H1 (cell line): ENCODE data around the gene FAM120A. TPM values are rescaled to one million over a fixed set of nuclear protein-coding genes. Genes with fewer than 3 reads are reported as not detected.

Source experiments
- CTCF ChIA-PET: fragments of 300-600 bp; sonication (Branson Sonifier 250); formaldehyde crosslinking; loops from one replicate; lab custom pipeline; 2021; ENCODE audit not compliant: partially characterized antibody; lab: Charles Lee
- POLR2A ChIA-PET: fragments of 300-600 bp; sonication (Branson Sonifier 250); formaldehyde crosslinking; loops from one replicate; lab custom pipeline; 2021; ENCODE audit warnings: inconsistent platforms; ENCODE audit not compliant: partially characterized antibody; lab: Charles Lee
- DNase-seq, 2 experiments: peaks; one replicate each; pipeline versions ENCODE4 v3.0.0 to v3.0.0-alpha.2; 2010 to 2022; ENCODE audit warnings: low spot score in 2 of 2, low read depth in 1 of 2, mixed read lengths in 1 of 2
- FAIRE-seq: peaks from 2 replicates; lab custom pipeline; 2011; peaks lifted over from hg19 to GRCh38; lab: Jason Lieb, UNC
- H2AFZ ChIP-seq: 2 replicates; pipeline ENCODE4 v1.8.1; 2012; ENCODE audit warnings: low read length, inconsistent platforms
- H2AK5ac ChIP-seq: 2 replicates; pipeline ENCODE4 v1.6.1; 2013; ENCODE audit warnings: low read depth, low read length
- H2BK120ac ChIP-seq: replicated peaks from 2 replicates; pipeline ENCODE3; 2013; ENCODE audit warnings: low read depth, low read length, inconsistent platforms
- H2BK12ac ChIP-seq: 2 replicates; pipeline ENCODE4 v1.6.1; 2013; ENCODE audit warnings: low read depth, low read length
- H2BK15ac ChIP-seq: 2 replicates; pipeline ENCODE4 v1.6.1; 2013; ENCODE audit warnings: low read length
- H2BK20ac ChIP-seq: 2 replicates; pipeline ENCODE4 v1.6.1; 2013; ENCODE audit warnings: low read length
- H2BK5ac ChIP-seq: 2 replicates; pipeline ENCODE4 v1.6.1; 2013; ENCODE audit warnings: low read depth, low read length
- H3K14ac ChIP-seq: 2 replicates; pipeline ENCODE4 v1.6.1; 2013; ENCODE audit warnings: inconsistent platforms; ENCODE audit not compliant: insufficient read length
- H3K18ac ChIP-seq: 2 replicates; pipeline ENCODE4 v1.6.1; 2013; ENCODE audit warnings: low read length; ENCODE audit errors: extremely low read depth
- H3K23ac ChIP-seq: 2 replicates; pipeline ENCODE4 v1.6.1; 2013; ENCODE audit warnings: inconsistent platforms; ENCODE audit not compliant: insufficient read length
- H3K23me2 ChIP-seq: 2 replicates; pipeline ENCODE4 v1.6.1; 2013; ENCODE audit warnings: low read depth, low read length
- H3K27ac ChIP-seq: 2 replicates; pipeline ENCODE4 v1.6.1; 2011; ENCODE audit warnings: low read depth, low read length, inconsistent platforms
- H3K27me3 ChIP-seq, 4 experiments: replicated peaks in 1 of 4; 1 replicate in 1 of 4; 2 replicates in 3 of 4; pipeline versions ENCODE4 v1.6.1 to v1.8.1; 2011 to 2013; ENCODE audit warnings: low read length in 3 of 4, mild to moderate bottlenecking in 3 of 4, inconsistent platforms in 2 of 4, mixed read lengths in 2 of 4, moderate library complexity in 1 of 4; ENCODE audit not compliant: control insufficient read depth in 3 of 4, insufficient read depth in 3 of 4; ENCODE audit errors: extremely low read depth in 1 of 4
- H3K36me3 ChIP-seq, 4 experiments: 2 replicates each; pipeline versions ENCODE4 v1.6.1 to v1.8.1; 2011 to 2013; ENCODE audit warnings: mild to moderate bottlenecking in 4 of 4, low read length in 3 of 4, moderate library complexity in 2 of 4, control low read depth in 1 of 4, inconsistent platforms in 1 of 4; ENCODE audit not compliant: insufficient read depth in 4 of 4, control insufficient read depth in 2 of 4
- H3K4ac ChIP-seq: replicated peaks from 2 replicates; pipeline ENCODE3; 2013; ENCODE audit warnings: low read length, low read depth, mixed read lengths, inconsistent platforms; ENCODE audit not compliant: insufficient read length
- H3K4me1 ChIP-seq, 4 experiments: replicated peaks in 1 of 4; 1 replicate in 1 of 4; 2 replicates in 3 of 4; pipeline versions ENCODE4 v1.6.1 to v1.8.1; 2011 to 2013; ENCODE audit warnings: low read length in 3 of 4, inconsistent platforms in 2 of 4, mixed read lengths in 1 of 4; ENCODE audit not compliant: insufficient read depth in 4 of 4, control insufficient read depth in 3 of 4
- H3K4me2 ChIP-seq, 2 experiments: 2 replicates each; pipeline versions ENCODE4 v1.6.1 to v1.8.1; 2011 to 2013; ENCODE audit warnings: low read depth in 2 of 2, low read length in 2 of 2, control low read depth in 1 of 2, inconsistent platforms in 1 of 2, mild to moderate bottlenecking in 1 of 2; ENCODE audit not compliant: insufficient read depth in 1 of 2
- H3K4me3 ChIP-seq, 4 experiments: fragments of 200-600, 300-600 bp in 1 of 4; sonication (generic), shearing (Covaris generic), sonication (Bioruptor Twin) in 1 of 4; 2 replicates each; pipeline versions ENCODE4 v1.5.1 to v1.8.1; 2011 to 2016; ENCODE audit warnings: low read length in 4 of 4, low read depth in 3 of 4, control low read depth in 2 of 4, inconsistent platforms in 2 of 4, mild to moderate bottlenecking in 2 of 4, mixed read lengths in 1 of 4, moderate library complexity in 1 of 4; ENCODE audit not compliant: insufficient read depth in 2 of 4; ENCODE audit errors: extremely low read depth in 1 of 4
- H3K56ac ChIP-seq: replicated peaks from 2 replicates; pipeline ENCODE3; 2013; ENCODE audit warnings: low read depth, mild to moderate bottlenecking, mixed read lengths, low read length, inconsistent platforms; ENCODE audit not compliant: insufficient read length
- H3K79me1 ChIP-seq: 2 replicates; pipeline ENCODE4 v1.6.1; 2013; ENCODE audit warnings: low read depth, low read length, control low read depth
- H3K79me2 ChIP-seq, 2 experiments: 2 replicates each; pipeline versions ENCODE4 v1.6.1 to v1.8.1; 2012 to 2013; ENCODE audit warnings: low read length in 2 of 2, mild to moderate bottlenecking in 2 of 2, inconsistent platforms in 1 of 2; ENCODE audit not compliant: insufficient read depth in 2 of 2, control insufficient read depth in 1 of 2
- H3K9ac ChIP-seq, 4 experiments: replicated peaks in 1 of 4; 1 replicate in 1 of 4; 2 replicates in 3 of 4; pipeline versions ENCODE4 v1.6.1 to v1.8.1; 2011 to 2013; ENCODE audit warnings: low read depth in 3 of 4, low read length in 3 of 4, control low read depth in 2 of 4, mild to moderate bottlenecking in 2 of 4, moderate library complexity in 2 of 4, inconsistent platforms in 1 of 4; ENCODE audit errors: extremely low read depth in 1 of 4
- H3K9me3 ChIP-seq, 2 experiments: 2 replicates each; pipeline versions ENCODE4 v1.6.1 to v1.8.1; 2012 to 2013; ENCODE audit warnings: mild to moderate bottlenecking in 2 of 2, moderate library complexity in 2 of 2, control low read depth in 1 of 2, inconsistent platforms in 1 of 2, low read depth in 1 of 2, low read length in 1 of 2, mixed read lengths in 1 of 2; ENCODE audit not compliant: insufficient read depth in 2 of 2
- H4K20me1 ChIP-seq, 2 experiments: replicated peaks in 1 of 2; 2 replicates each; pipeline versions ENCODE3 to v1.8.1; 2011 to 2013; ENCODE audit warnings: inconsistent platforms in 2 of 2, low read length in 2 of 2, mild to moderate bottlenecking in 1 of 2; ENCODE audit not compliant: insufficient read depth in 2 of 2, control insufficient read depth in 1 of 2
- H4K5ac ChIP-seq: 2 replicates; pipeline ENCODE4 v1.6.1; 2013; ENCODE audit warnings: low read length, low read depth, mixed read lengths, inconsistent platforms; ENCODE audit not compliant: insufficient read length
- H4K8ac ChIP-seq: 2 replicates; pipeline ENCODE4 v1.8.0; 2013; ENCODE audit warnings: mild to moderate bottlenecking, moderate library complexity, low read length, inconsistent platforms; ENCODE audit not compliant: insufficient read depth; ENCODE audit errors: extremely low read depth
- H4K91ac ChIP-seq: replicated peaks from 2 replicates; pipeline ENCODE3; 2013; ENCODE audit warnings: low read length, mixed read lengths, inconsistent platforms; ENCODE audit not compliant: insufficient read length
- MAFK ChIP-seq: IDR thresholded peaks from 2 replicates; pipeline ENCODE4 v1.6.1; 2012; ENCODE audit warnings: low read depth, mild to moderate bottlenecking, improper control_type of control experiment, low read length
- SAP30 ChIP-seq: fragments of 300-600 bp; sonication (generic); IDR thresholded peaks from 2 replicates; pipeline ENCODE4 v1.7.1; 2012; ENCODE audit warnings: low read length, moderate library complexity, mild to moderate bottlenecking, inconsistent platforms; ENCODE audit not compliant: insufficient read depth, insufficient replicate concordance
- WGBS, 2 experiments: shearing (Covaris generic) in 1 of 2; methylation state at CpG; one replicate each; pipeline versions ENCODE4 v1.1.6 to v1.1.7; 2013 to 2015; ENCODE audit warnings: low lambda C conversion rate in 2 of 2, mixed read lengths in 2 of 2, inconsistent platforms in 1 of 2, low coverage in 1 of 2, missing lambda C conversion rate in 1 of 2; ENCODE audit not compliant: insufficient replicate concordance in 2 of 2, insufficient coverage in 1 of 2, insufficient read length in 1 of 2; ENCODE audit errors: extremely low coverage in 1 of 2, missing lambda C conversion rate in 1 of 2; 5-methylcytosine and 5-hydroxymethylcytosine counted together
- polyA plus RNA-seq, 7 experiments: library from polyadenylated mRNA; depleted of rRNA in 3 of 7; stranded (reverse) in 5 of 7; unstranded in 2 of 7; fragments of >200 nt in 5 of 7; fragments of 200-250 nt in 2 of 7; gene quantifications; 1 replicate in 5 of 7; 2 replicates in 1 of 7; 4 replicates in 1 of 7; pipeline versions ENCODE4 v1.2.1 to v1.2.3, GENCODE V29; 2011 to 2013; ENCODE audit warnings: missing spikeins in 2 of 7, mixed read lengths in 2 of 7
- total RNA-seq: library from RNA; stranded (reverse); fragmentation: NEBNext Ultra II Directional; extraction: Animal tissue kit (Norgen Biotek cat#: 25700); gene quantifications from 2 replicates; pipeline ENCODE4 v1.2.1, GENCODE V29; 2021

The FAM120A gene
- total and polyA plus RNA-seq, 2 of the 8 experiments (the other 6 are each of a cell fraction or from before 2014, with no cell fraction given), result 24.9 to 54.7 TPM

DNA sequence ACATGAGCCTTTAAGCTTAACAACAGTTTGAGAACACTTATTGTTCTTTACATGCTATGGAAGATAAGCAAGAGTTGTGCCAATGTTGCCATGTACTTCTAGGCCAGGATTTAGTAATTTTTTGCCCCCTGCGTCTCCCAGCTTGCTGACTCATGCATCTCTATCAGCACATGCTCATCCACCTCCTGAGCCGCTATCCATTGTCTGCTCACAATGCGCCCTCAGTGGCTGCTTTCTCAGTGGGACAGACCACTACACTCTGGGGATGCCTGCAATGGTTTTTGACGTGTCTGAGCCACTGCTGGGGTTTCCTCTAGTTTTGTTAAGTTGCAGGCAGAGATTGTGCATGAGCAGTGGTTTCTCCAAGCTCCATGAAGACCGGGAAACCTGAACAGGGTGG lies 74.0 kb downstream of the FAM120A start:
- Histone ChIP-seq H3K56ac (no peak overlapping the region), H2BK12ac (no peak overlapping the region), H3K23me2 (no peaks in the 10 kb centered on the region), H2BK120ac (no peak overlapping the region), H3K23ac (no peak overlapping the region), H4K20me1 (peaks cover 2 to 5% of the 10 kb centered on the region in 2 experiments), H3K9me3 (no peaks in the 10 kb centered on the region), H3K9ac (no peak overlapping the region), H3K14ac (no peak overlapping the region), H4K8ac (no peak overlapping the region), H3K79me2 (peaks cover 0 to 12% of the 10 kb centered on the region in 2 experiments; a peak in 2 of 4 replicates), H4K91ac (no peak overlapping the region), H2AK5ac (no peak overlapping the region), H2BK15ac (no peak overlapping the region), H4K5ac (no peak overlapping the region), H3K79me1 (peaks cover 9% of the 10 kb centered on the region; the same call in 1 of the 2 replicates), H3K36me3 (peaks cover 0 to 37% (median 11%) of the 10 kb centered on the region in 4 experiments; a peak in 5 of 8 replicates), H2BK5ac (no peak overlapping the region), H3K4me3 (no peak overlapping the region), H2AFZ (no peak overlapping the region), H3K4me1 (no peaks in the 10 kb centered on the region), H3K18ac (no peak overlapping the region), H3K27me3 (no peaks in the 10 kb centered on the region), H3K27ac (no peak overlapping the region), H3K4ac (no peak overlapping the region), H2BK20ac (no peak overlapping the region), H3K4me2 (no peak overlapping the region)
- no peak for DNase-seq
- POLR2A ChIA-PET, result no interaction called here
- TF ChIP-seq SAP30 (no peak), MAFK (peak; percentile 19; the same call in 1 of the 2 replicates)
- FAIRE-seq, result no peak
- CTCF ChIA-PET, result interaction anchor here (0.6 kb wide), 1 partner anchor 25 kb away, joined by 3 read pairs; no protein-coding TSS in a partner anchor
- WGBS, 2 experiments, result 90% methylated on average over 5 of the region's 5 CpGs; no CpG with 5 or more reads in 1 of the 2 experiments
